Ishikawa (cell line): Measurements from ENCODE around the gene TBC1D5.

Source experiments
- CEBPB ChIP-seq: IDR thresholded peaks from 2 replicates; pipeline ENCODE4 v1.6.1; 2012
- FOXM1 ChIP-seq: IDR thresholded peaks from 2 replicates; pipeline ENCODE4 v1.6.1; 2012; ENCODE audit warnings: low read depth, borderline replicate concordance
- TCF12 ChIP-seq: IDR thresholded peaks from 2 replicates; pipeline ENCODE4 v1.6.1; 2012; ENCODE audit warnings: low read depth
- TF ChIP-seq, protein P1 (sequence below): IDR thresholded peaks from 2 replicates; pipeline ENCODE4 v1.6.1; 2012
- TF ChIP-seq, protein P2 (sequence below): IDR thresholded peaks from 2 replicates; pipeline ENCODE4 v1.6.1; 2012; ENCODE audit warnings: low read depth, mild to moderate bottlenecking

DNA sequence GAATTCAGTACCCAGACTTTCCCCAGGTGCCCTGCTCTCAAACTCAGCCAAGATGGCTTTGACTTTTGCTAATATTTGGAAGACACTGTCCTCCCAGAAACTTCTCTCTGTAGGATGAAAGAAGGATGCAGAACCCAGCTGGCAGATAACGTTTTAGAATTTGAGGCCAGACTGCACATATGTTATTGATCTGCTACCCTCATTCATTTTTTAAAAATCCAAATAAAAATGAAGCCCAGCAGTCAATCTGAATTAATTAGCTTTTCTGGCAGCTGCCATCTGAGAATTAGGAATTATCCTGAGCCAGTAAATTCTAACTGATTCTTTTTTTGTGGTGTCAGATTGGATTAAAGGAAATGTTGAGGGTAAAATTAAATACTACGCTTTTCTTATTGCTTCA is 621.1 kb downstream of the TBC1D5 start:
- TF ChIP-seq CEBPB (no peak), FOXM1 (no peak), TCF12 (no peak)
- TF ChIP-seq, protein P1, sequence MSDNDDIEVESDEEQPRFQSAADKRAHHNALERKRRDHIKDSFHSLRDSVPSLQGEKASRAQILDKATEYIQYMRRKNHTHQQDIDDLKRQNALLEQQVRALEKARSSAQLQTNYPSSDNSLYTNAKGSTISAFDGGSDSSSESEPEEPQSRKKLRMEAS = no peak
- TF ChIP-seq, protein P2, sequence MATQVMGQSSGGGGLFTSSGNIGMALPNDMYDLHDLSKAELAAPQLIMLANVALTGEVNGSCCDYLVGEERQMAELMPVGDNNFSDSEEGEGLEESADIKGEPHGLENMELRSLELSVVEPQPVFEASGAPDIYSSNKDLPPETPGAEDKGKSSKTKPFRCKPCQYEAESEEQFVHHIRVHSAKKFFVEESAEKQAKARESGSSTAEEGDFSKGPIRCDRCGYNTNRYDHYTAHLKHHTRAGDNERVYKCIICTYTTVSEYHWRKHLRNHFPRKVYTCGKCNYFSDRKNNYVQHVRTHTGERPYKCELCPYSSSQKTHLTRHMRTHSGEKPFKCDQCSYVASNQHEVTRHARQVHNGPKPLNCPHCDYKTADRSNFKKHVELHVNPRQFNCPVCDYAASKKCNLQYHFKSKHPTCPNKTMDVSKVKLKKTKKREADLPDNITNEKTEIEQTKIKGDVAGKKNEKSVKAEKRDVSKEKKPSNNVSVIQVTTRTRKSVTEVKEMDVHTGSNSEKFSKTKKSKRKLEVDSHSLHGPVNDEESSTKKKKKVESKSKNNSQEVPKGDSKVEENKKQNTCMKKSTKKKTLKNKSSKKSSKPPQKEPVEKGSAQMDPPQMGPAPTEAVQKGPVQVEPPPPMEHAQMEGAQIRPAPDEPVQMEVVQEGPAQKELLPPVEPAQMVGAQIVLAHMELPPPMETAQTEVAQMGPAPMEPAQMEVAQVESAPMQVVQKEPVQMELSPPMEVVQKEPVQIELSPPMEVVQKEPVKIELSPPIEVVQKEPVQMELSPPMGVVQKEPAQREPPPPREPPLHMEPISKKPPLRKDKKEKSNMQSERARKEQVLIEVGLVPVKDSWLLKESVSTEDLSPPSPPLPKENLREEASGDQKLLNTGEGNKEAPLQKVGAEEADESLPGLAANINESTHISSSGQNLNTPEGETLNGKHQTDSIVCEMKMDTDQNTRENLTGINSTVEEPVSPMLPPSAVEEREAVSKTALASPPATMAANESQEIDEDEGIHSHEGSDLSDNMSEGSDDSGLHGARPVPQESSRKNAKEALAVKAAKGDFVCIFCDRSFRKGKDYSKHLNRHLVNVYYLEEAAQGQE = no peak
